Measurements from ENCODE around the gene NDUFS8.

Gene NDUFS8

GRCh38 chr11:68038226-68038717 lies 7.8 kb downstream of the NDUFS8 start:
- no peak for DNase-seq

DNA sequence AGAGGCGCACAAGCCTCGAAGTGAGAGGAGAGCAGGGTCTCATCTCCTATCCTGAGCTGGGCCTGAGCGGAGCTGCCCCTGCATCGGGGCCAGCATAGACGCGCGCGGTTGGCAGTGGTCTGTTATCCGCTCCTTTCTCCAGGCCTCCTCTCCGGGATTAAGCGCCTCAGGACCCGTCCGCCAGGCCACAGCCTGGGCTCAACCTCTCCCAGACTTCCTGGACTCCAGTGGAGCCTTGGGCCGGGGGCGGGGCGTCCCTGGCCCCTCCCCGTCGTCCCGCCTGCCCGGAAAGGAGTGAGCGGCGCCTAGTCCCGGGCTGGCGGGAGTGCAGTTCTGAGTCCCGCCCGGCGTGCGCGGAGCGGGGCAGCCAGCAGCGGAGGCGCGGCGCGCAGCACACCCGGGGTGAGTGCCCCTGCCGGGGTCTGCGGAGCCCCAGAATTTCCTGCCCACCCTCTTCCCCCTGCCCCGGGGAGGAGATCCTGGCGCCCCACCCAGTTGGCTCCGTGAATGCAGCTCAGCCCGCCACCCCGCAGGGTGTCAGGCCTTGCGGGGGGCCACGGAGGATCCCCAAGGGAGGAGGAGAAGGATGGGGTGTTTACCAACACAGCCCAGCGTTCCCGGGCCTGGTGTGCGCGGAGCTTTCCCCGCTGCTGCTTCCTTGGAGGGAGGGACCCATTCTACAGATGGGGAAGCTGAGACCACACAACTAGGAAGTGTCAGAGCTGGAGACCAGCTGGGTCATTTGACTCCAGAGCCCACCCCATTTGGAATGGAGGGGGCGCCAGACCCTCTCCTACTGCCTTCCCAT lies 8.4 kb downstream of the NDUFS8 start, which contains the start of gene TCIRG1:
TSS of gene TCIRG1 (plus strand) at position 308 of the 808 bp plus-strand sequence. CDS start 2,247 bp downstream, outside the sequence.
- no peak for DNase-seq

- no peak for DNase-seq
Observed at GRCh38 chr11:68039526-68040086, 9.1 kb downstream of the NDUFS8 start.

DNA sequence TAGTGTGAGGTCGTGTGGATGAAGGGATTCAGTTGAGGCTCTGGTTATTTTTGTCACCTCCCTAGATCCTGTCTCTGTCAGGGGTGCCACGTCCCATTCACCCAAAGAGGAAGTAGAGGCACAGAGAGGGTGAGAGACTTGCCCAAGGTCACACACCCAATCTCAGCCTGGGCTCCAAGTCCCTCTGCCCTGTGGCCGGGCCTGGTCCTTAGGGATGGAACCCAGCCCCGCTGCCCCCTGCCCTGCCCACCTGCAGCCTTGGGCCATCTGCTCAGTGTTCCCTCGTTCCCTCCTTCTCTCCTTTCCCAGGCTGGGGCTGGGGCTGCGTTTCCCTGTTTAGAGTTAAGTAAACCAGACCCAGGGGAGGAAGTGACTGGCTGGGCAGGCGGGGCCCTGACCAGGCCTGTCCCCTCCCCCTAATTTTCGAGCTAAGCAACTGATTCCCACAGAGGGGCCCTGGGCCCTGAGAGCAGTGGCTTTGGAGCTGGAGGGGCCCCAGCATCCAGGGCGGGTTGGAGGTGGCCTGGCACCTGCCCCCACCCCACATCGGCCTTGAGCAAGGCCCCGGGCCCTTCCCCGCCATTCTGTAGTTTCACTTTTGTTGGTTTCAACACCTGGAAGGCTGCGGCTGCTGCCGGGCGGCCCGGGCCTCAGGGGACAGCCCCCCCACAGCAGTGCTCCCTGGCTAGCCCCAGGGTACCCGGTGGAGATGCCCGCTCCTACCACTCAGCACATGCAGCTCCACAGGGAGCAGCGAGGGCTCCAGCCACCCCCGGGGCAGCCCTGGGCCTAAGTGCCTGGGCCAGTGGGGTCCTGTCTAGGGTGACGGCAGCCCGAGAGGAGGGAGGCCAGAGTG lies 9.8 kb downstream of the NDUFS8 start:
- DNase-seq: no peak

GRCh38 chr11:68040957-68041591 lies 10.6 kb downstream of the NDUFS8 start:
- no peak for DNase-seq

DNA sequence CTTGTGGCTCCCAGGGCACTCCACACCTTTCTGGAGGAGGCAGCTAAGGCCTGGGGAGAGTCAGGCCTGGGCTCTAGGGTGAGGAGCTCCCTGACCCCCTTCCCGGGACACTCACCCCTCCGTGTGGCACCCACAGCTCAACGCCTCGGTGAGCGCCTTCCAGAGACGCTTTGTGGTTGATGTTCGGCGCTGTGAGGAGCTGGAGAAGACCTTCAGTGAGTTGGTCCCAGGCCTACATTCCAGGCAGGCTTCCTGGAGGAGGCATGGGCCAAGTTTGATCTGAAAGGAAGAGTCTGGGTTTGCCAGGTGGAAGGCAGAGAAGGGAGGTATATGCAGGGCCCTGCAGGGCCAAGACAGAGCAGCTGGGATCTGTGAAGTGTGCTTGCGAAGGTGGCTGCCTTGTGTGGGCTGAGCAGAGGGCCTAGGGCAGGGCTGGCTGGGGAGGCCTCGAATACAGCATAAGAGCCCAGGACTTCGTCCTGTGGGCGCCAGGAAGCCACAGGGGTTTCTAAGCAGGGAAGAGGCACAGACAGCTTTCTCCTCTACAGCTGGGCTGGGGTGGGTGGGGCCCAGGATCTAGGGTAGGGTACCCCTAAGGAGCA lies 11.2 kb downstream of the NDUFS8 start:
- no peak for DNase-seq

GRCh38 chr11:68042219-68043028 lies 11.9 kb downstream of the NDUFS8 start:
- no peak for DNase-seq

- no peak for DNase-seq
Observed at GRCh38 chr11:68043029-68043348, 12.5 kb downstream of the NDUFS8 start.

DNA sequence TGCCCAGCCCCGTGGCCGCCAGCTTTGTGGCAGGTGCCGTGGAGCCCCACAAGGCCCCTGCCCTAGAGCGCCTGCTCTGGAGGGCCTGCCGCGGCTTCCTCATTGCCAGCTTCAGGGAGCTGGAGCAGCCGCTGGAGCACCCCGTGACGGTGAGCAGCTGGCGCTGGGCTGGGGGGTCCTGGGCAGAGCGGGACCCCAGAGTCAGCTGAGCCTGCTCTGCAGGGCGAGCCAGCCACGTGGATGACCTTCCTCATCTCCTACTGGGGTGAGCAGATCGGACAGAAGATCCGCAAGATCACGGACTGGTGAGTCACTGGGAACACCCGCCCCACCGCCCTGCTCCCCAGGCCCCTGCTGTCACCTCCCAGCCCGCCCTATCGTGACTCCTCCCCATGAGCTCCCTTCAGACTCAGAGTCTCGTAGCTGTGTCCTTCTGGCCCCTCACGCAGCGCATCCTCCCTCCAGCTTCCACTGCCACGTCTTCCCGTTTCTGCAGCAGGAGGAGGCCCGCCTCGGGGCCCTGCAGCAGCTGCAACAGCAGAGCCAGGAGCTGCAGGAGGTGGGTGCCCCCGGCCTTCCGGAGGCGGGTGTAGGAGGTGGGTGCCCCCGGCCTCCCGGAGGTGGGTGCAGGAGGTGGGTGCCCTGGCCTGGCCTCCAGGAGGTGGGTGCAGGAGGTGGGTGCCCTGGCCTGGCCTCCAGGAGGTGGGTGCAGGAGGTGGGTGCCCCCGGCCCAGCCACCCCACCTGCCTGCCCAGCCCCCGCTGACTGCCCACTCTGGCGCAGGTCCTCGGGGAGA lies 13.1 kb downstream of the NDUFS8 start:
- peak; percentile 63 for DNase-seq

GRCh38 chr11:68044145-68044813 lies 13.8 kb downstream of the NDUFS8 start:
- peak; percentile 45 for DNase-seq

DNA sequence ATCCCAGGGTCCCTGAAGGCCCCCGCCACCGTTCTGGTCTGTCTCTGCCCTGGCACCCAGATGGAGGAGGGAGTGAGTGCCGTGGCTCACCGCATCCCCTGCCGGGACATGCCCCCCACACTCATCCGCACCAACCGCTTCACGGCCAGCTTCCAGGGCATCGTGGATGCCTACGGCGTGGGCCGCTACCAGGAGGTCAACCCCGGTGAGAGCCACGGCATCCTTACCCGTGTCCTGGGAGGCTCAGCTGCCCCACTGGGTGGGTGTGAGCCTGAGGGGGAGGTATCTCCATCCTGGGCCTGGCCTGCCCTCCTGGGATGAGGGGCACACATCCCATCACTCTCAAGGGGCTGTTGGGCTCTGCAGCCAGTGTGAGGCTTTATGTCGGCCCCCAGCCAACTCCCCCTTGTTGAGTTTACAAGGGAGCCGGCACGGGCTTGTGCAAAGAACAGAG lies 14.4 kb downstream of the NDUFS8 start:
- no peak for DNase-seq

DNA sequence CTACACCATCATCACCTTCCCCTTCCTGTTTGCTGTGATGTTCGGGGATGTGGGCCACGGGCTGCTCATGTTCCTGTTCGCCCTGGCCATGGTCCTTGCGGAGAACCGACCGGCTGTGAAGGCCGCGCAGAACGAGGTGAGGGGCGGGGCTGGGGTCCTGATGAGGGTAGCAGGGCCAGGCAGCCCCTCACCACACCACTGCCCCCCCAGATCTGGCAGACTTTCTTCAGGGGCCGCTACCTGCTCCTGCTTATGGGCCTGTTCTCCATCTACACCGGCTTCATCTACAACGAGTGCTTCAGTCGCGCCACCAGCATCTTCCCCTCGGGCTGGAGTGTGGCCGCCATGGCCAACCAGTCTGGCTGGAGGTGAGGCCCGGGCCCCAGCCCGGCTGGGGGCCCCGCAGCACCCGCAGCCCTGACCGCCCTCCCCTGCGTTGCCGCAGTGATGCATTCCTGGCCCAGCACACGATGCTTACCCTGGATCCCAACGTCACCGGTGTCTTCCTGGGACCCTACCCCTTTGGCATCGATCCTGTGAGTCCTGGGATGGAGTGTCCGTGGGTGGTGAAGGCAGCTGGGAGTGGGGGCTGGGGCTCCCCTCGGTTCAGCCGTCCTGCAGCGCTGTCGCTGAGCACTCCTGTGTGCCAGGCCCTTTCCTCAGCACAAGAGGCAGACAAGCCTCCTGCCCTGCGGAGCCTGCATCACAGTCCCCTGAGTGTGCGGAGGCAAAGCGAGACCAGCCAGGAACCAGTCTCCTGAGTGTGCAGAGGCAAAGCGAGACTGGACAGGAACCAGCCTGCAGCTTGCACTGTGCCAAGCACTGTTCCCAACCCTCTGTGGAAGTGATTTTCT lies 17.2 kb downstream of the NDUFS8 start:
- DNase-seq: no peak

DNA sequence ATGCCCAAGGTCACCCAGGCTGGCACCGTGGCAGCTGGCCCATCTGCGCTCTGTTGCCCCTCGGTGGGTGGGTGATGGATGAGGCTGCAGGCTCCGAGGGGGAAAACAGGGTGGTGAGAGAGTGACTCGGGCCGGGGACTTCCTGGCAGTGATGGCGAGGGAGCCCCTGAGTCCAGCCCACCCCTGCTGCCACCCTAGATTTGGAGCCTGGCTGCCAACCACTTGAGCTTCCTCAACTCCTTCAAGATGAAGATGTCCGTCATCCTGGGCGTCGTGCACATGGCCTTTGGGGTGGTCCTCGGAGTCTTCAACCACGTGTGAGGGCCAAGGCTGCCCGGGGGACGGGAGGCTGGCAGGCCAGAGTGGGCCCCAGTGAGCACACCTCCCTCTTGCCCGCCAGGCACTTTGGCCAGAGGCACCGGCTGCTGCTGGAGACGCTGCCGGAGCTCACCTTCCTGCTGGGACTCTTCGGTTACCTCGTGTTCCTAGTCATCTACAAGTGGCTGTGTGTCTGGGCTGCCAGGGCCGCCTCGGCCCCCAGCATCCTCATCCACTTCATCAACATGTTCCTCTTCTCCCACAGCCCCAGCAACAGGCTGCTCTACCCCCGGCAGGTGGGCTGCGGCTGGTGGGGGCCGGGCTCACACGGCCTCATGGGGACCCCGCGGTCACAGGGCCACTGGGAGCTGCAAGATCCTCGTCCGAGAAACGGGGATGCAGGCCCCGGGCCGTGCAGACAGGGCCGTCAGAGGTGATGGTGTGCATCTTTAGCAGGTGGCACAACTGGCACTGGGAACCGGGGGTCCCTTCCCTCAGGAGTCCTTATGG lies 18.4 kb downstream of the NDUFS8 start:
- no peak for DNase-seq

DNA sequence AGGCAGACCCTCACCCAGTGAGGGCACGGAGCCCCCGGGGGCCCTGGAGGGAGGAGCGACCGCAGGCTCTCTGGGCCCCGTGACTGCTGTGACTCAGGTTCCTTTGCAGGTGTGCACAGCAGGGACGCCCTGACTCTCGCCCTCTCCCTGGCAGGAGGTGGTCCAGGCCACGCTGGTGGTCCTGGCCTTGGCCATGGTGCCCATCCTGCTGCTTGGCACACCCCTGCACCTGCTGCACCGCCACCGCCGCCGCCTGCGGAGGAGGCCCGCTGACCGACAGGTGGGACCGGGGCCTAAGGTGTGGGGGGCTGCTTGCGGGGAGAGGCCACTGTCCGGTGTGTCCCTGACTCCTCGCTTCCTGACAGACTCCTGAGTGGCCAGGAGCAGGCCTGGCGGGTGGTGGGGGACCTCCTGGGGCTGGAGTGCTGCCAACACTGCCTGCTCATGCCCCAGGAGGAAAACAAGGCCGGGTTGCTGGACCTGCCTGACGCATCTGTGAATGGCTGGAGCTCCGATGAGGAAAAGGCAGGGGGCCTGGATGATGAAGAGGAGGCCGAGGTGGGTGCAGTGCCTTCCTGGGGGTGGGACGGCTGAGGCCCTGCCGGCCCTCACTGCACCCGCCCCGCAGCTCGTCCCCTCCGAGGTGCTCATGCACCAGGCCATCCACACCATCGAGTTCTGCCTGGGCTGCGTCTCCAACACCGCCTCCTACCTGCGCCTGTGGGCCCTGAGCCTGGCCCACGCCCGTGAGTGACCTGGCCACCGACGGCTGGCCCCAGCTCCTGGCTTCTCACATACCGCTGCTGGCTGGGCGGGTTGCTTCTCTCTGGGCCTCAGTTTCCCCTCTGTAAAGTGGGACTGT lies 19.3 kb downstream of the NDUFS8 start:
- no peak for DNase-seq

GRCh38 chr11:68050371-68050841 lies 19.9 kb downstream of the NDUFS8 start:
- DNase-seq: no peak

GRCh38 chr11:68051191-68052136 lies 21.0 kb downstream of the NDUFS8 start:
- no peak for DNase-seq

Measured in NCI-H2171 (cell line).